GM13976 (cell line): Measurements from ENCODE around the gene PPP3R1.

ENCODE experiments used
- DNase-seq: peaks from one replicate; pipeline ENCODE4 v3.0.0; 2012; ENCODE audit warnings: low spot score
- CTCF ChIP-seq: IDR thresholded peaks from 2 replicates; pipeline ENCODE4 v1.5.1; 2012; ENCODE audit warnings: borderline replicate concordance, mild to moderate bottlenecking; ENCODE audit not compliant: insufficient read depth; ENCODE audit errors: extremely low read depth, missing control alignments, control extremely low read depth
- in situ Hi-C: fragments of 300-500 bp; cut with MboI; formaldehyde crosslinking; loops from one replicate; pipeline ENCODE4 v1.12.0; 2022; ENCODE audit warnings: low sequenced_read_pairs, mixed read lengths, inconsistent platforms; ENCODE audit not compliant: unreplicated experiment

Gene PPP3R1

GRCh38 chr2:68141875-68142274 is 110.5 kb downstream of the PPP3R1 start:
- DNase-seq: no peak
- in situ Hi-C loops: no loop called here

GRCh38 chr2:68135448-68136320 is 116.6 kb downstream of the PPP3R1 start:
- in situ Hi-C loops: no loop called here
- TF ChIP-seq CTCF: no peak
- no peak for DNase-seq

More at GRCh38 chr2:68141875-68142274, 110.5 kb downstream of the PPP3R1 start:
- TF ChIP-seq CTCF: no peak

- in situ Hi-C loops: no loop called here
- no peak for DNase-seq
- TF ChIP-seq CTCF: no peak
Measured at GRCh38 chr2:68134554-68134953, 117.8 kb downstream of the PPP3R1 start.

GRCh38 chr2:68134120-68134519 is 118.2 kb downstream of the PPP3R1 start:
- no peak for DNase-seq
- no peak for TF ChIP-seq CTCF
- in situ Hi-C loops: no loop called here
